RWPE1 (cell line): Measurements from ENCODE around the gene RHBDD2.
A peak's percentile ranks its signal among the peaks of the same experiment; 100 is the strongest.
"Not testable (repeated sequence)": the region's sequence is repeated elsewhere in the genome, so short reads cannot be mapped to it uniquely, and the experiment has no call there.

Experiments
- CTCF ChIA-PET: fragments of 350-600 bp; sonication (Branson Sonifier 250); formaldehyde crosslinking; extraction: SDS; loops from one replicate; lab custom pipeline; 2021; lab: Yijun Ruan, JAX
- POLR2A ChIA-PET: fragments of 400-600 bp; formaldehyde crosslinking; extraction: SDS; loops from one replicate; lab custom pipeline; 2020; ENCODE audit warnings: antibody characterized with exemption; ENCODE audit not compliant: low non-redundant PET; lab: Yijun Ruan, JAX
- DNase-seq: peaks from one replicate; pipeline ENCODE4 v3.0.0; 2012; ENCODE audit warnings: low spot score
- H3K27ac ChIP-seq: fragments of 450-650 bp; 2 replicates; pipeline ENCODE4 v1.5.1; 2017
- TF ChIP-seq, protein P1 (sequence below): fragments of 450-650 bp; conservative IDR thresholded peaks from 2 replicates; pipeline ENCODE4 v1.5.1; 2017; ENCODE audit warnings: low read depth, mild to moderate bottlenecking

Gene RHBDD2

DNA sequence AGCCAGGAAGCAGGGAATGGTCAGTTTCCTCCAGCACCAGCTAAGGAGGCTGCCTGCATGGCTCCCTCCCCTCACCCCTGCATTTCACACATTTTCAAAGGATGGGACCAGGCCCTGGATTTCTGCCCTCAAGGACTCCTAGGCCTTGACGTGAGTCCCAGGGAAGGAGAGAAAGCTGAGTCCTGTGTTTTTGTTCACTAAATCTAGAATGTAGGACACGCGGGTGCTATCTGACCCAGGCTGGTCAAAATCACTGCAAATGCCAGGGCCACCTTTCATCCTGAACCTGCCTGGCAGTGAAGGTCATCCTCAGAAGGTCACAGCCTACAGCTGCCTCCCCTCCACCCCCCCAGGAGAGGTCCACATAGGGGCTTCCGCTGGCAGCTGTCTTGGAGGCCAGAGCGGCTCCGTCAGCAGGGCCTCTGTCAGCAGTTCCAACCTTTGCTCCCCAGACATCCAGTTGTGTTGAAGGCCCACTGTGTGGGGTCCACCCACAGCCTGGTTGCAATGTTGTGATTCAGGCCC, 18.0 kb downstream of the RHBDD2 start:
- no peak overlapping the region; the same call in 1 of the 2 replicates for H3K27ac ChIP-seq
- TF ChIP-seq, protein P1, sequence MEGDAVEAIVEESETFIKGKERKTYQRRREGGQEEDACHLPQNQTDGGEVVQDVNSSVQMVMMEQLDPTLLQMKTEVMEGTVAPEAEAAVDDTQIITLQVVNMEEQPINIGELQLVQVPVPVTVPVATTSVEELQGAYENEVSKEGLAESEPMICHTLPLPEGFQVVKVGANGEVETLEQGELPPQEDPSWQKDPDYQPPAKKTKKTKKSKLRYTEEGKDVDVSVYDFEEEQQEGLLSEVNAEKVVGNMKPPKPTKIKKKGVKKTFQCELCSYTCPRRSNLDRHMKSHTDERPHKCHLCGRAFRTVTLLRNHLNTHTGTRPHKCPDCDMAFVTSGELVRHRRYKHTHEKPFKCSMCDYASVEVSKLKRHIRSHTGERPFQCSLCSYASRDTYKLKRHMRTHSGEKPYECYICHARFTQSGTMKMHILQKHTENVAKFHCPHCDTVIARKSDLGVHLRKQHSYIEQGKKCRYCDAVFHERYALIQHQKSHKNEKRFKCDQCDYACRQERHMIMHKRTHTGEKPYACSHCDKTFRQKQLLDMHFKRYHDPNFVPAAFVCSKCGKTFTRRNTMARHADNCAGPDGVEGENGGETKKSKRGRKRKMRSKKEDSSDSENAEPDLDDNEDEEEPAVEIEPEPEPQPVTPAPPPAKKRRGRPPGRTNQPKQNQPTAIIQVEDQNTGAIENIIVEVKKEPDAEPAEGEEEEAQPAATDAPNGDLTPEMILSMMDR: no peak
- ChIA-PET CTCF (interaction anchor here (1.3 kb wide), 1 partner anchor 9 kb away, joined by 3 read pairs; no protein-coding TSS in a partner anchor), POLR2A (no interaction called here)
- DNase-seq: no peak

DNA sequence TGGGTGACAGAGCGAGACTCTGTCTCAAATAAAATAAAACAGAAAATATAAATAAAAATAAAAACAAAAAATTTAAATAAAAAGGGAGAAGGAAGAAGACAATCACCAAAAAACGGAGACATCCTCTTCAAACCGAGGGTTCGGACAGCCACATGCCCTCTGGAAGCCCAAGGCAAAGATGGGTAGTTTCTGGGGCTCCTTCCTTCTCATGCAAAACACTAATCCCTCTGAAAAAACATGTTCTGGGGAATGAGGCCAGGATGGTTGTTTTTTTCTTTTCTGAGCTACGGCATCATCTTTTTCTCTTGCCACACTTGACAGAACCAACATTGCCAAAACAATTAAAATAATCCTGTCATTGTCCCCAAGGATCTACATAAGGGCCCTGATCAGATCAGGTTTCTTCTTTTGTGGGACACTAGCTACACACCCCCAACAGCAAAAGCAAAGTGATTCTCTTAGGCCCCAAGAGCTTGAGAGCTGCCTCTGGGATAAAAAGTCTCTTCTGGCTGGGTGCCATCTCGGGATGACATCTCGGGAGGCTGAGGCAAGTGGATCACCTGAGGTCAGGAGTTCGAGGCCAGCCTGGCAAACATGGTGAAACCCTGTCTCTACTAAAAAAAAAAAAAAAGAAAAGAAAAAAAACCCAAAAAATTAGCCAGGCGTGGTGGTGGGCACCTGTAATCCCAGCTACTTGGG, 21.9 kb downstream of the RHBDD2 start:
- DNase-seq: no peak
- CTCF ChIA-PET: no interaction called here
- no peak overlapping the region for H3K27ac ChIP-seq
- POLR2A ChIA-PET: interaction anchor here (0.7 kb wide), 1 partner anchor 10 kb away, joined by 3 read pairs; no protein-coding TSS in a partner anchor
- TF ChIP-seq, protein P1: no peak

- CTCF ChIA-PET: interaction anchor here (0.6 to 1.6 kb wide), 2 partner anchors 9 to 27 kb away, joined by 3 read pairs; no protein-coding TSS in a partner anchor
- H3K27ac ChIP-seq: peak overlapping the region; percentile 64
- DNase-seq: peak; percentile 49
- POLR2A ChIA-PET: interaction anchor here (0.5 to 1.0 kb wide), 2 partner anchors 8 to 66 kb away, joined by 3 read pairs; no protein-coding TSS in a partner anchor
- TF ChIP-seq, protein P1: no peak
Observed at GRCh38 chr7:75905785-75906604, 27.2 kb downstream of the RHBDD2 start.

DNA sequence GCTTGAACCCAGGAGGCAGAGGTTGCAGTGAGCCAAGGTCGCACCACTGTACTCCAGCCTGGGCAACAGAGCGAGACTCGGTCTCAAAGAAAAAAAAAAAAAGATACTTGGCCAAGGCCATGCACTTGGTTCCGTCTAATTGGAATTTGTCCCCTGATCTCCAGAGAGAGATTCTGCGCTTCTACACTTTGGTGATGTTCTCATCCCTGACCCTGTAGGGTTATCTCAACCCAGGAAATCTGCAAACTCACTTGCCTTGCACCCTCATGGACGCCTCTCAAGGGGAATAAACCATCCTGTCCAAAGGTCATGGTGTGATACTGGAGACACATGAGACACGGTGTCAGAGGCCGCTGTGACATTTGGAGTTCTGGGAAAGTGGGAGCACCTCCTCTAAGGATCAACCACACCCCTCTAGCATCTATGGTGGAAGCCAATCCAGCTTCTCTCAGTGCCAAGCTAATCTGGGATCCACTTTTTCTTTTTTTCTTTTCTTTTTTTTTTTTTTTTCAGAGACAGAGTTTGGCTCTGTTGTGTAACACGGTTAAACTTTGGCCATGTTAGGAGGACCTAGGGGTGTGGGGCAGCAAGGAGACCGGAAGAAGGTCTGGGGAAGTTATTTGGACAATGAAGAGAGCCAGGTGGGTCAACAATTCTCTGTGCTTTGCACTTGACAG, 28.3 kb downstream of the RHBDD2 start:
- CTCF ChIA-PET: interaction anchor here (1.6 kb wide), 1 partner anchor 10 kb away, joined by 3 read pairs; no protein-coding TSS in a partner anchor
- DNase-seq: no peak
- H3K27ac ChIP-seq: no peak overlapping the region
- POLR2A ChIA-PET: interaction anchor here (0.6 kb wide), 1 partner anchor 35 kb away, joined by 3 read pairs; no protein-coding TSS in a partner anchor
- TF ChIP-seq, protein P1: no peak

- POLR2A ChIA-PET, CTCF ChIA-PET: not testable (repeated sequence)
Observed at GRCh38 chr7:75907668-75908039, 28.8 kb downstream of the RHBDD2 start.

DNA sequence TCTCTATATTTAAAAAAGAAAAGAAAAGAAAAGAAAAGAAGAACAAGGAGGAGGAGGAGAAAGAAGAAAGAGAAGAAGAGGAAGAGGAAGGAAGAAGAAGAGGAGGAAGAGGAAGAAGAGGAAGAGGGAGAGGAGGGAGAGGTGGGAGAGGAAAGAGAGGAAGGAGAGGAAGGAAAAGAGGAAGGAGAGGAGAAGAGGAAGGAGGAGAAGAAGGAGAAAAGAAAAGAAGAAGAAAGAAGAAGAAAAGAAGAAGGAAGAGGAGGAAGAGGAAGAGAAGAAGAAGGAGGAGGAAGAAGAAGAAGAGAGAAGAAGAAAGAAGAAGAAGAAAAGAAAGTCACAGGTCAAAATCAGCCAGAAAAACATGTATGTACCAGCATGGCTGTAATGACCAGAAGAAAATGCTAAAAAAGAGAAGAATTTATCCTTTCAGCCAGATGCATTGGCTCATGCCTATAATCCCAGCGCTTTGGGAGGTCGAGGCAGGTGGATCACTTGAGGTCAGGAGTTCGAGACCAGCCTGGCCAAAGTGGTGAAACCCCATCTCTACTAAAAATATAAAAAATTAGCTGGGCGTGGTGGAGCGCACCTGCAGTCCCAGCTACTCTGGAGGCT, 30.8 kb downstream of the RHBDD2 start:
- CTCF ChIA-PET: no interaction called here
- POLR2A ChIA-PET: no interaction called here
- DNase-seq: no peak

More at GRCh38 chr7:75907668-75908039, 28.8 kb downstream of the RHBDD2 start:
- not testable (repeated sequence) for DNase-seq, H3K27ac ChIP-seq

DNA sequence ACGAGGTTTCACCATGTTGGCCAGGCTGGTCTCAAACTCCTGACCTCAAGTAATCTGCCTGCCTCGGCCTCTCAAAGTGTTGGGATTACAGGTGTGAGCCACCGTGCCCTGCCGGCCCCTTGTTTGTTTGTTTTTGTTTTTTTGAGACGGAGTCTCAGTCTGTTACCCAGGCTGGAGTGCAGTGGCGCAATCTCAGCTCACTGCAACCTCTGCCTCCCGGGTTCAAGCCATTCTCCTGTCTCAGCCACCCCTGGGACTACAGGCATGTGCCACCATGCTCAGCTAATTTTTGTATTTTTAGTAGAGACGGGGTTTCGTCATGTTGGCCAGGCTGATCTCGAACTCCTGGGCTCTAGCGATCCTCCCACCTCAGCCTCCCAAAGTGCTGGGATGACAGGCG, 32.4 kb downstream of the RHBDD2 start:
- CTCF ChIA-PET, POLR2A ChIA-PET, DNase-seq, H3K27ac ChIP-seq: not testable (repeated sequence)

More for the DNA sequence above, 30.8 kb downstream of the RHBDD2 start:
- TF ChIP-seq, protein P1: no peak
- no peak overlapping the region for H3K27ac ChIP-seq
